Measurements from ENCODE around the gene ETS2.

Gene ETS2

GRCh38 chr21:38800924-38801744 lies 4.6 kb upstream of the ETS2 start:
- DNase-seq (ENCODE audit: low read depth): no peak
- H3K4me3 ChIP-seq (ENCODE audit: low read length): no peak overlapping the region
- TF ChIP-seq, protein P1, sequence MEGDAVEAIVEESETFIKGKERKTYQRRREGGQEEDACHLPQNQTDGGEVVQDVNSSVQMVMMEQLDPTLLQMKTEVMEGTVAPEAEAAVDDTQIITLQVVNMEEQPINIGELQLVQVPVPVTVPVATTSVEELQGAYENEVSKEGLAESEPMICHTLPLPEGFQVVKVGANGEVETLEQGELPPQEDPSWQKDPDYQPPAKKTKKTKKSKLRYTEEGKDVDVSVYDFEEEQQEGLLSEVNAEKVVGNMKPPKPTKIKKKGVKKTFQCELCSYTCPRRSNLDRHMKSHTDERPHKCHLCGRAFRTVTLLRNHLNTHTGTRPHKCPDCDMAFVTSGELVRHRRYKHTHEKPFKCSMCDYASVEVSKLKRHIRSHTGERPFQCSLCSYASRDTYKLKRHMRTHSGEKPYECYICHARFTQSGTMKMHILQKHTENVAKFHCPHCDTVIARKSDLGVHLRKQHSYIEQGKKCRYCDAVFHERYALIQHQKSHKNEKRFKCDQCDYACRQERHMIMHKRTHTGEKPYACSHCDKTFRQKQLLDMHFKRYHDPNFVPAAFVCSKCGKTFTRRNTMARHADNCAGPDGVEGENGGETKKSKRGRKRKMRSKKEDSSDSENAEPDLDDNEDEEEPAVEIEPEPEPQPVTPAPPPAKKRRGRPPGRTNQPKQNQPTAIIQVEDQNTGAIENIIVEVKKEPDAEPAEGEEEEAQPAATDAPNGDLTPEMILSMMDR (conservative IDR thresholded peaks at IDR 0.05; ENCODE audit: low read length): no peak

DNA sequence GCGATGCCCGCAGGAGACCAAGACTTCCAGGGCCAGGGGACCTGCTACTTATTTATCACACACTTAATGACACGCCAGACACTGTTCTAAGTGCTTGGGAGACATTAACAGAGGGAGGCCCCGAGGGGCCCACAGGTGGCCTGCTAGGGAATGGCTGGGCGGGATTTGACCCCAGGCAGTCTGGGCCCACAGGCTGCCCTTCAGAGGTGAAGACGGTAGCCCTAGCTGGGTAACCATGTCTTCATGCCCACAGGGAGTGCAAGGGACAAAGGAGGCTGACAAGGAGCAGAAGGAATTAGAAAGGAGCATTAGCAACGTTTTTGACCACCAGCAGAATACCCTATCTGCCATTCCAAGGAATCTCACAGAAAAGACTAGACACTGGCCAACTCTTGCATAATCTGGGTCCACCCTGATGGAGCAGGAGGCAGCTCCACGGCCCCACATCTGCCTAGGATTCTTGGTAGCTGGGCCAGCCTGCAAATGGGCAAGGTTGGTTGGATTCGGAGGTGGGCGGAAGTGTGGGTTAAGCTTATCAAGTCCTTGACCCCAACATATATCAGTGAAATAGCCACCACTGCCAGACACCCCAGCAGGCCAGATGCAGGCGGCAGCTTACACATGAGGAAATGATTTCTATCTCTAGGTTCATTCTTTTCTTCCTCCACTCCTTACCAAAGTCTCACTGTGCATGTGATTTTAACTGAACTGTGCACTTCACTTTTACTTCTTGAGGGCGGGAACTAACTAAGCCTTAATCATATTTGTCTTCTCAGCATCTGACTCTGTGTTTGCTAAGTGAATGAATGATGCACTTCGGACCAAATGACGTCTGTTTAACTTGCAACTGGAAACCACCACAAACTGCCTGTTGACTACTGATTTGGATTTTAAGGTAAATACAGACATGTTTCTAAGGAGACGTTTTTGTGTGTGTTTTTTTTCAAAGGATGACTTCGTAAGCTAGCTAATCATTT lies 3.4 kb upstream of the ETS2 start:
- TF ChIP-seq, protein P1 (conservative IDR thresholded peaks at IDR 0.05; ENCODE audit: low read length): no peak
- no peak for DNase-seq (ENCODE audit: low read depth)
- H3K4me3 ChIP-seq (ENCODE audit: low read length): no peak overlapping the region

- H3K4me3 ChIP-seq (ENCODE audit: low read length): no peak overlapping the region
- TF ChIP-seq, protein P1 (conservative IDR thresholded peaks at IDR 0.05; ENCODE audit: low read length): no peak
- no peak for DNase-seq (ENCODE audit: low read depth)
Measured at GRCh38 chr21:38803075-38803660, 2.6 kb upstream of the ETS2 start.

GRCh38 chr21:38804030-38804788 lies 1.5 kb upstream of the ETS2 start:
- TF ChIP-seq, protein P1 (conservative IDR thresholded peaks at IDR 0.05; ENCODE audit: low read length): no peak
- DNase-seq (ENCODE audit: low read depth): no peak
- no peak overlapping the region for H3K4me3 ChIP-seq (ENCODE audit: low read length)

- peak; percentile 54 for DNase-seq (ENCODE audit: low read depth)
- peak overlapping the region; percentile 73 for H3K4me3 ChIP-seq (ENCODE audit: low read length)
- TF ChIP-seq, protein P1 (conservative IDR thresholded peaks at IDR 0.05; ENCODE audit: low read length): peak; percentile 53
Measured at GRCh38 chr21:38804789-38805327, 871 bp upstream of the ETS2 start.

Data from AG10803 (cell line).